ENCODE results near the gene CCND3.

CCND3 gene

DNA sequence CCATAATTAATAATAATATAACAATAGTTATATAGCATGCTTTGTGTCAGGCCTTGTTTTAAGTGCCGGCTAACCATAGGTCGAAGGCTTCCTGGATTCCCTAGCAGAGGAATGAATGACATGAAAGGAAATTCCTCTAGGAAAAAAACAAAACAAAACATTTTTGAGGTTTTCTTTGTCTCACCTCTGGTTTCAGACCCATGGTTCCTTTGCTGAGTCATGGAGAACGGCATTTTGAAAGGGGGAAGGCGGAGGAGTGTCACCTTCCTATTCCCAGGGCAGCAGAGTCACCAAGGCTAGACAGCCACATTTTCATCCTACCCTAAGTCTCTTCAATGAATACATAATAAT lies 25.3 kb upstream of the CCND3 start:
- peaks cover 17% of the 10 kb centered on the region for H3K4me1 ChIP-seq (ENCODE audit: control insufficient read depth, insufficient read depth, low read length)
- no peaks in the 10 kb centered on the region for H3K9me3 ChIP-seq (ENCODE audit: control insufficient read depth, low read length)
- no peak overlapping the region for H3K27ac ChIP-seq (ENCODE audit: insufficient read depth, low read depth, low read length, poor library complexity, severe bottlenecking)
- no peaks in the 10 kb centered on the region for H3K27me3 ChIP-seq (ENCODE audit: control insufficient read depth, insufficient read depth, low read length, poor library complexity, severe bottlenecking)
- H3K36me3 ChIP-seq (ENCODE audit: control insufficient read depth, insufficient read depth, low read length), result no peaks in the 10 kb centered on the region
- H3K4me3 ChIP-seq (ENCODE audit: insufficient read depth, low read depth, low read length), result no peak overlapping the region
- WGBS, 2 experiments, result 33 to 64% methylated on average over 4 of the region's 4 CpGs

DNA sequence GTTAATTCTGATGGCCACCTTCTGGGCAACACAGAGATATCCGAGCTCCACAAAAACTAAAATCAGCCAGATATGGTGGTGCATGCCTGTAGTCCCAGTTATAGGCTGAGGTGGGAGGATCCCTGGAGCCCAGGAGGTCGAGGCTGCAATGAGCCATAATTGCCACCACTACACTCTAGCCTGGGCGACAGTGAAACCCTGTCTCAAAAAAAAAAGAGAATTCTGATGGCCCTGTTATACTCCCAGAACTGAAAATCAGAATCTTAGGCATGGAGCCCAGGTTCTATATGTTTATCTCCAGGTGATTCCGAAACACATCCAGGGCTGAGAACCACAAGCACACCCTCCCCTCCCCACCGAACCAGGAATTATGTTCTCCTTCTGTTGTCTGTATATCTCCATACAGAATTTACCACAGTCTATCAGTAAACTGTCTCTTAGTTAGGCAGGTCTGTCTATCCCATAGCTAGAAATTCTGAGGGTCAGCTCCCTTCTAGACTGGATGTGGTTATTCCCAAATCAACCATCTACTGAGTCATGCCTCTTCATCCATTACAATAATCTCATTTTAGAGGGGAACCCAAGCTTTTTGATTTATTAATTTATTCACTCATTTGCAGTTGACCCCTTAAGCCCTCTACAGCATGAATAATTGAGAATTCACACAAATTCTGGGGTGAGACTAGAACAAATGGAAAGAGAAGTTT lies 24.8 kb upstream of the CCND3 start:
- 71 to 79% methylated on average over 4 of the region's 5 CpGs for WGBS, 2 experiments
- no peak overlapping the region for H3K27ac ChIP-seq (ENCODE audit: insufficient read depth, low read depth, low read length, poor library complexity, severe bottlenecking)
- no peaks in the 10 kb centered on the region for H3K36me3 ChIP-seq (ENCODE audit: control insufficient read depth, insufficient read depth, low read length)
- H3K27me3 ChIP-seq (ENCODE audit: control insufficient read depth, insufficient read depth, low read length, poor library complexity, severe bottlenecking), result no peaks in the 10 kb centered on the region
- no peak overlapping the region for H3K4me3 ChIP-seq (ENCODE audit: insufficient read depth, low read depth, low read length)
- H3K9me3 ChIP-seq (ENCODE audit: control insufficient read depth, low read length), result no peaks in the 10 kb centered on the region
- peaks cover 17% of the 10 kb centered on the region for H3K4me1 ChIP-seq (ENCODE audit: control insufficient read depth, insufficient read depth, low read length)

- peaks cover 17% of the 10 kb centered on the region for H3K4me1 ChIP-seq (ENCODE audit: control insufficient read depth, insufficient read depth, low read length)
- H3K4me3 ChIP-seq (ENCODE audit: insufficient read depth, low read depth, low read length), result no peak overlapping the region
- WGBS, 2 experiments, result 6 to 8% methylated on average over 6 to 11 of the region's 11 CpGs
- H3K27me3 ChIP-seq (ENCODE audit: control insufficient read depth, insufficient read depth, low read length, poor library complexity, severe bottlenecking), result no peaks in the 10 kb centered on the region
- H3K9me3 ChIP-seq (ENCODE audit: control insufficient read depth, low read length), result no peaks in the 10 kb centered on the region
- peak overlapping the region; percentile 81 for H3K27ac ChIP-seq (ENCODE audit: insufficient read depth, low read depth, low read length, poor library complexity, severe bottlenecking)
- H3K36me3 ChIP-seq (ENCODE audit: control insufficient read depth, insufficient read depth, low read length), result no peaks in the 10 kb centered on the region
Observed at GRCh38 chr6:41965429-41966213, 24.0 kb upstream of the CCND3 start.

GRCh38 chr6:41964201-41964887 lies 22.7 kb upstream of the CCND3 start:
- 84 to 85% methylated on average over 2 of the region's 2 CpGs for WGBS, 2 experiments
- H3K36me3 ChIP-seq (ENCODE audit: control insufficient read depth, insufficient read depth, low read length), result no peaks in the 10 kb centered on the region

DNA sequence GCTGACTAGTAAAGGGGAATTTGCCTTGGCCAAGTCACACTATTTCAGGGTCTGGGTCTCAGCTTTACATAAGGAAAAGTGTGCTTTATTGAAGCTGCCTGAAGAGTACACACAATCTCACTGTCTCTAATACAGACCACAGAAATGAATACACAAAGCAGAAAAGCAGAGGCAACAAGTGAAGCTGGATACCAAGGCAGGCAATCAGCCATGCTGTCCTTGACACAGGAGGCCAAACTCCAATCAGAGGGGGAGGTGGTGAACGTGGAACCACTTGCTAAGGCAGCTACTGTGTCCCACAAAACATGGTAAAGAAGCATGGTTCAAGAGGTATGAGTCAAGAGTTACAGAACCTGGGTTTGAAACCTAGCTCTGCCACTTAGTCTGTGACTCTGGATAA lies 21.8 kb upstream of the CCND3 start:
- H3K9me3 ChIP-seq (ENCODE audit: control insufficient read depth, low read length), result no peaks in the 10 kb centered on the region
- no peak overlapping the region for H3K4me3 ChIP-seq (ENCODE audit: insufficient read depth, low read depth, low read length)
- H3K27ac ChIP-seq (ENCODE audit: insufficient read depth, low read depth, low read length, poor library complexity, severe bottlenecking), result no peak overlapping the region
- 56 to 78% methylated on average over 1 of the region's 1 CpG for WGBS, 2 experiments
- H3K4me1 ChIP-seq (ENCODE audit: control insufficient read depth, insufficient read depth, low read length), result peaks cover 17% of the 10 kb centered on the region
- no peaks in the 10 kb centered on the region for H3K36me3 ChIP-seq (ENCODE audit: control insufficient read depth, insufficient read depth, low read length)
- no peaks in the 10 kb centered on the region for H3K27me3 ChIP-seq (ENCODE audit: control insufficient read depth, insufficient read depth, low read length, poor library complexity, severe bottlenecking)

More at GRCh38 chr6:41964201-41964887, 22.7 kb upstream of the CCND3 start:
- Histone ChIP-seq H3K9me3 (ENCODE audit: control insufficient read depth, low read length) (no peaks in the 10 kb centered on the region), H3K27ac (ENCODE audit: insufficient read depth, low read depth, low read length, poor library complexity, severe bottlenecking) (no peak overlapping the region), H3K4me1 (ENCODE audit: control insufficient read depth, insufficient read depth, low read length) (peaks cover 17% of the 10 kb centered on the region), H3K4me3 (ENCODE audit: insufficient read depth, low read depth, low read length) (no peak overlapping the region), H3K27me3 (ENCODE audit: control insufficient read depth, insufficient read depth, low read length, poor library complexity, severe bottlenecking) (no peaks in the 10 kb centered on the region)

DNA sequence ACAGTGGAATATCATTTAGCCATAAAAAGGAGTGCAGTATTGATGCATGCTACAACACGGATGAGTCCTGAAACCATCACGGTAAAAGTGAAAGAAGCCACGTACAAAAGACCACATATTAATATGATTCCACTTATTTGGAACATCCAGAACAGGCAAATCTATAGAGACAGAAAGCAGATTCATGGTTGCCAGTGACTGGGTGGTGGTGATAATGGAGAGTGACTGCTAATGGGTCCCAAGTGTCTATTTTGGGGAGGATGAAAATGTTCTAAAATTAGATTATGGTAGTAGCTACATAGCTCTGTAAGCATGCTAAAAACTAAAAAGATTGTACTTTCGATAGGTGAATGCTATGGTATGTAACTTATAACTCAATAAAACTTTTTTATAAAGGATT lies 18.4 kb upstream of the CCND3 start:
- Histone ChIP-seq H3K27ac (ENCODE audit: insufficient read depth, low read depth, low read length, poor library complexity, severe bottlenecking) (no peak overlapping the region), H3K4me1 (ENCODE audit: control insufficient read depth, insufficient read depth, low read length) (peaks cover under 1% of the 10 kb centered on the region)

GRCh38 chr6:41958022-41958856 lies 16.6 kb upstream of the CCND3 start:
- 93 to 95% methylated on average over 5 to 6 of the region's 6 CpGs for WGBS, 2 experiments

More for the DNA sequence above, 18.4 kb upstream of the CCND3 start:
- WGBS, 2 experiments, result 96 to 97% methylated on average over 3 of the region's 4 CpGs
- Histone ChIP-seq H3K27me3 (ENCODE audit: control insufficient read depth, insufficient read depth, low read length, poor library complexity, severe bottlenecking) (no peaks in the 10 kb centered on the region), H3K36me3 (ENCODE audit: control insufficient read depth, insufficient read depth, low read length) (no peaks in the 10 kb centered on the region), H3K9me3 (ENCODE audit: control insufficient read depth, low read length) (no peaks in the 10 kb centered on the region), H3K4me3 (ENCODE audit: insufficient read depth, low read depth, low read length) (no peak overlapping the region)

GRCh38 chr6:41957117-41957516 lies 15.5 kb upstream of the CCND3 start:
- Histone ChIP-seq H3K9me3 (ENCODE audit: control insufficient read depth, low read length) (no peaks in the 10 kb centered on the region), H3K4me3 (ENCODE audit: insufficient read depth, low read depth, low read length) (no peak overlapping the region), H3K27ac (ENCODE audit: insufficient read depth, low read depth, low read length, poor library complexity, severe bottlenecking) (no peak overlapping the region), H3K4me1 (ENCODE audit: control insufficient read depth, insufficient read depth, low read length) (no peaks in the 10 kb centered on the region), H3K36me3 (ENCODE audit: control insufficient read depth, insufficient read depth, low read length) (no peaks in the 10 kb centered on the region), H3K27me3 (ENCODE audit: control insufficient read depth, insufficient read depth, low read length, poor library complexity, severe bottlenecking) (no peaks in the 10 kb centered on the region)
- 76 to 77% methylated on average over 4 of the region's 4 CpGs for WGBS, 2 experiments

More at GRCh38 chr6:41958022-41958856, 16.6 kb upstream of the CCND3 start:
- no peak overlapping the region for H3K4me3 ChIP-seq (ENCODE audit: insufficient read depth, low read depth, low read length)
- no peaks in the 10 kb centered on the region for H3K9me3 ChIP-seq (ENCODE audit: control insufficient read depth, low read length)
- H3K27ac ChIP-seq (ENCODE audit: insufficient read depth, low read depth, low read length, poor library complexity, severe bottlenecking), result no peak overlapping the region
- no peaks in the 10 kb centered on the region for H3K27me3 ChIP-seq (ENCODE audit: control insufficient read depth, insufficient read depth, low read length, poor library complexity, severe bottlenecking)
- H3K36me3 ChIP-seq (ENCODE audit: control insufficient read depth, insufficient read depth, low read length), result no peaks in the 10 kb centered on the region
- H3K4me1 ChIP-seq (ENCODE audit: control insufficient read depth, insufficient read depth, low read length), result no peaks in the 10 kb centered on the region

- 75 to 96% methylated on average over 1 to 2 of the region's 2 CpGs for WGBS, 2 experiments
- Histone ChIP-seq H3K27me3 (ENCODE audit: control insufficient read depth, insufficient read depth, low read length, poor library complexity, severe bottlenecking) (no peaks in the 10 kb centered on the region), H3K4me1 (ENCODE audit: control insufficient read depth, insufficient read depth, low read length) (no peaks in the 10 kb centered on the region), H3K9me3 (ENCODE audit: control insufficient read depth, low read length) (no peaks in the 10 kb centered on the region), H3K36me3 (ENCODE audit: control insufficient read depth, insufficient read depth, low read length) (no peaks in the 10 kb centered on the region), H3K4me3 (ENCODE audit: insufficient read depth, low read depth, low read length) (no peak overlapping the region), H3K27ac (ENCODE audit: insufficient read depth, low read depth, low read length, poor library complexity, severe bottlenecking) (no peak overlapping the region)
Observed at GRCh38 chr6:41955412-41955811, 13.8 kb upstream of the CCND3 start.

Data from ectodermal cell (in vitro differentiated cells).